ENCODE results near the gene PREB.
A peak's percentile ranks its signal among the peaks of the same experiment; 100 is the strongest.
"Not testable (repeated sequence)": the region's sequence is repeated elsewhere in the genome, so short reads cannot be mapped to it uniquely, and the experiment has no call there.

The PREB gene, protein sequence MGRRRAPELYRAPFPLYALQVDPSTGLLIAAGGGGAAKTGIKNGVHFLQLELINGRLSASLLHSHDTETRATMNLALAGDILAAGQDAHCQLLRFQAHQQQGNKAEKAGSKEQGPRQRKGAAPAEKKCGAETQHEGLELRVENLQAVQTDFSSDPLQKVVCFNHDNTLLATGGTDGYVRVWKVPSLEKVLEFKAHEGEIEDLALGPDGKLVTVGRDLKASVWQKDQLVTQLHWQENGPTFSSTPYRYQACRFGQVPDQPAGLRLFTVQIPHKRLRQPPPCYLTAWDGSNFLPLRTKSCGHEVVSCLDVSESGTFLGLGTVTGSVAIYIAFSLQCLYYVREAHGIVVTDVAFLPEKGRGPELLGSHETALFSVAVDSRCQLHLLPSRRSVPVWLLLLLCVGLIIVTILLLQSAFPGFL

DNA sequence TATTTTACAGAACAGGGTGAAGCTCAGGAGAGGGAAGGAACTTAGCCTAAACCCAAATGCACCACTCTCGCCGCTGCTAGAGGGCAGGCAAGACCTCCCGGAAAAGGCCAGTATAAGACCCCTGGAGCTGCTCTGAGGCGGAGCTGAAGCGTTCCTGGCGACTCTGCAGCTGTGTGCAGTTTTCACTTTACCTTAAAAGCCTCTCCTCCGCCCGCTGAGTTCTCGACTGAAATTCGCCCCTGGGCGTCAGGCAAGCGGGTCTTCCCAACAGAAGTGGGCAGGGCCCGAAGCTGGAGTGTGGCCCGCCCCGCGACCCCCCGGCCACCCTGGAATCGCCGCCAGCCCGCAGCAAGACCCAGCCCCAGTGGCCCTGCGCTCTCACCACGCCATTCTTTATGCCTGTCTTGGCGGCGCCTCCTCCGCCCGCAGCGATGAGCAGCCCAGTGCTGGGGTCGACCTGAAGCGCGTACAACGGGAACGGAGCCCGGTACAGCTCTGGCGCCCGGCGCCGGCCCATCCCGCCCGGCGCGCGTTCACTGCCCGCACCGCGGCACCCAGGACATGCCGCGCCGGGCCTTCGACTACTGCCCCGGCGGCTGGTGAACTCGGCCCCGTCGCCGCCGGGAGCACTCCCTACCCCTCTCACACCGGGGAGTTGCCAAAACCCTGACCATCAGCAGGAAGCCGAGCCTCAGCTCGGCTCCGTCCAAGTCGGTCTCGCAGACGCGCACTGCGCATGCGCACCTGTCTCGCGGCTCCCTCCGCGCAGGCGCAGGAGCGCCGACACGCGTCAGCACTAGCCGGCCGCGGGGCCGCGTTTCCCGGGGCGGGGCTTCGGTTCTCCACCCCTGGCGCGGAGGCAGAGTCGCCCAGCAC is at the start of gene PREB:
TSS of gene PREB (minus strand) at position 732 of the 876 bp plus-strand sequence. CDS start at position 517, 215 bp downstream.
- DNase-seq (ENCODE audit: low read depth in 2 of 2) = peak; percentile 97 to 99

DNA sequence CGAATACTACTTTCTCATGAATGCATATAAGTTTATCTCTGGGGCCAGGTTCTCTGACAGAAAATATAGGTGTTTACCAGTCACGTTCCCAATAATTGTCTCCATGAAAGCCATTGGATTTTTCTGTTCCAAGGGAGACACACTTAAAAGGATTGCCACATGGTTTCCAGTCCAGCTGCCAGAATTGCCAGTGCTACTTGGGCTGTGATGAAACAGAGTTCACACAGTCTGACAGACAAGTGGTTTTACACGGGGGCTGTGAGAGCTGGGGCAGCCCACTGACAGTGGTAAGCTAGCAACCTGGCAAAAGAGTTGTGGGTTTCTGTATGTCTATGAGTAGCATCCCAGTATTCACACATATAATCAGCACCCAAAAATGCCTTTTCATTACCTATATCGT is 49.7 kb upstream of the PREB start:
- no peak for DNase-seq (ENCODE audit: low read depth in 2 of 2)

DNA sequence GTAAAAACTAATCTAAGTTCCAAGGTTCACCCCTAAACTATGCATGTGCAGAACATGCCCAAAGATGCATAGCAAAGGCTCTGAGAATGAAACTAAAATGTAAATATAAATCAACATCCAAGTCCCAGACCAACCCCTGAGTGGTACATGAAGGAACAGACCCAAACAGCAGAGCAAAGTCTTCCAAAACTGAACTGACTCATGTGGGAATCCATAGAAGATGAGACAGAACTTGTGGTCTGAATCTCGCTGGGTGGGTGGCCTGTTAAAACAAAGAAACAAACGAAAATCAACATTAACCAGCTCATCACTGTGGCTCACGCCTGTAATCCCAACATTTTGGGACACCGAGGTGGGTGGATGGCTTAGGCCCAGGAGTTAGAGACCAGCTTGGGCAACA is 47.9 kb upstream of the PREB start:
- no peak for DNase-seq (ENCODE audit: low read depth in 2 of 2)

DNA sequence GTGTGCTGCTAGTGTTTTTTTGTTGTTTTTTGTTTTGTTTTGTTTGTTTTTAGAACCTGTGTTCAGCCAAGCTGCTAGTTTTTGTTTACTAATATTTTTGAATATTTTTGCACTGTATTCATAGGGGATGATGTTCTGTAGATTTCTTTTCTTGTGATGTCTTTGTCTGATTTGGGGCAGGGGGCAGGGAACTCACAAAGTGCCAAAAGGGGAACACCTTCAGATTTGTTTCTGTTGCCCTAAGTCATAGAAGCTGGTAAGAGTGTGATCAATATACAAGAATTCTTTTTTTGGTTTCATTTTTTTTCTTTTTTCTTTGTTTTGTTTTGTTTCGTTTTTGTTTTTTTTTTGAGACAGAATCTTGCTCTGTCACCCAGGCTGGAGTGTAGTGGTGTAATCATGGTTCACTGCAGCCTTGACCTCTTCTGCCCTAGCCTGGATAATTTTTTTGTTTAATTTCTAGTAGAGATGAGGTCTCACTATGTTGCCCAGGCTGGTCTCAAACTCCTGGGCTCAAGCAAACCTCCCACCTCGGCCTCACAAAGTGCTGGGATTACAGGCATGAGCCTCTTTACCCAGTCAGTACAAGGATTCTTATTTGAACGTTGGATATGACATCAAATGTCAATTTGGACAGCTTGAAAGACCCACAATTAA is 45.0 kb upstream of the PREB start:
- no peak for DNase-seq (ENCODE audit: low read depth in 2 of 2)

DNA sequence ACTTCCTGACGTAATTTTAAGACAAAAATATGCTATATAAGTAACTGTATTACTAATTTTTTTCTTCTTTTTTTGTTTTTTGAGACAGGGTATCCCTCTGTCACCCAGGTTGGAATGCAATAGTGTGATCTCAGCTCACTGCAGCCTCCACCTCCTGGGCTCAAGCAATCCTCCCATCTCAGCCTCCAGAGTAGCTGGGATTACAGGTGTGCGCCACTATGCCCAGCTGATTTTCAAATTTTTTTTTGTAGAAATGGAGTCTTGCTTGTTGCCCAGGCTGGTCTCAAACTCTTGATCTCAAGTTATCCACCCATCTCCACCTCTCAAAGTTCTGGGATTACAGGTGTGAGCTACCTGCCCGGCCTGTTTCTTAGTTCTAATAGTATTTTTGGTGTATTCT is 44.0 kb upstream of the PREB start:
- DNase-seq (ENCODE audit: low read depth in 2 of 2) = no peak

DNA sequence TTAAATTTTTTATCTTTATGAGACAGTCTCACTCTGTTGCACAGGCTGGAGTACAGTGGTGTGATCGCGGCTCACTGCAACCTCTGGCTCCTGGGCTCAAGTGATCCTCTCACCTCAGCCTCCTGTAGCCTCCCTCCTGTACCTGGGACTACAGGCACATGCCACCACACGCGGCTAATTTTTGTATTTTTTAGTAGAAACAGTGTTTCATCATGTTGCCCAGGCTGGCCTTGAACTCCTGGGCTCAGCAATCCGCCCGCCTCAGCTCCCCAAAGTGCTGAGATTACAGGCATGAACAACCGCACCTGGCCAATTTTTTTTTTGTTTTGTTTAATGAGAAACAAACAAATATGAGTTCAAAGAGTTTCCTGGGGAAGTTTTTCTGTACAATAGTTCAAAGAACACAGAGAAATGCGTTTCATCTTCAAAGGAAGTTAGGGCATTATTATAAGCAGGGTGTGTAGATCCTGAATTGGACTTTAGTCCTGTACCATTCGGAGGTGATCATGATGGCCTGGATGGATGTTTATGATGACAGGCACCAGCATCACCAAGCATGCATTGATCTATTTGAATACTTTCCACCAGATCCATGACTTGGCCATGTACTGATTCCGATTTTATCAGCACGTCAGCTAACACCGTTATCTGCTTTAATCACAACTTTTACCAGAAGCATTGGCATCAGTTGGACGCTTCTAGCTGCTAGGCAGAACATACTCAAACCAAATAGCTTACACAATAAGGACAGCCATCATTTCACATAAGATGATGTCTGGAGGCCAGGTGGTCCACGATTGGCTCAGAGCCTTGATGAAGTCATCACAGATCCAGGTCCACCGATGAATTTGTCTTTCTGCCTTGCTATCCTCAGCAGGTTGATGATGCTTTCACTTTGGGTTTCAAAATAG is 43.3 kb upstream of the PREB start:
- no peak for DNase-seq (ENCODE audit: low read depth in 2 of 2)

DNA sequence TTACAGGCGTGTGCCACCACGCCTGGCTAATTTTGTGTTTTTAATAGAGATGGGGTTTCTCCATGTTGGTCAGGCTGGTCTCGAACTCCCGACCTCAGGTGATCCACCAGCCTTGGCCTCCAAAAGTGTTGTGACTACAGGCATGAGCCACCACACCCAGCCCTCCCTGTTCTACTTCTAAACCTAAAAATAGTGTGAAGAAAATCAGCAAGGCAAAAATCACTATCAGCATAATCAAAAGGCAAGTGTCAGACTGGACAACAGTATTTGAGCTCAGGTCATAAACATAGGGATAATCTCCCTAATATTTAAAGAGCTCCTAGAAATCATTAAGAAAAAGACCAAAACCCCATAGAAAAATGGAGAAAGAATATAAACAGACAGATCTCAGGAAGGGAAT is 41.3 kb upstream of the PREB start:
- not testable (repeated sequence) for DNase-seq (ENCODE audit: low read depth in 2 of 2)

DNA sequence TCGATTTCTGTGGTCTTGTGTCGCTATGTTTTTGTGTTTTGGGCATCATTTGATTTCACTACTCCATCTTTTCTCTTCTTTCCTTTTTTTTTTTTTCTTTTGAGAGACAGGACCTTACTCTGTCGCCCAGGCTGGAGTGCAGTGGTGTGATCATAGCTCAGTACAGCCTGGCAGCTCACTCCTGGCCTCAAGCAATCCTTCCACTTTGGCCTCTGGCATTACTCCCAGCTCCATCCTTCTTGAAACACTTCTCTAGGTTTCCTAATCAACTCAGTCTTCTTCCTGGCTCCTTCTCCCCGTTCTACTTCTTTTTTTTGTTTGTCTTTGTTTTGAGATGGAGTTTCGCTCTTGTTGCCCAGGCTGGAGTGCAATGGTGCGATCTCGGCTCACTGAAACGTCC is 40.9 kb upstream of the PREB start:
- DNase-seq (ENCODE audit: low read depth in 2 of 2) = no peak

DNA sequence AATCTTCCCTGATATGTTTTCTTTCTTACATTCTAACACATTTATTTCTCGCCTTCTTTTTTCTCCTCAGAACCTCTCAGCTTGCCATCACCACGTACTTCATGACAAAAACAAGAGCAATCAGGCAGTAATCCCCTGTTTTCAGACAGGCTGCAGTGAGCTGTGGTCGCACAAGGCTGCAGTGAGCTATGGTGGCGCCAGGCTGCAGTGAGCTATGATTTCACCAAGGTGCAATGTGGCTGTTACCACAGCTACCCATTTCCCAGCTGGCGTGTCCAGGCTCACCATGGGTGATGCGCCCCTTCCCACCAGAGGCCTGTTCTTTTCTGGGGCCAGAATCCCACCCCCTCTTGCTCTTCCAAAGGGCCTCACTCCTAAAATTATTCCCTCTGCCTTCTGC is 40.2 kb upstream of the PREB start:
- DNase-seq (ENCODE audit: low read depth in 2 of 2) = no peak

DNA sequence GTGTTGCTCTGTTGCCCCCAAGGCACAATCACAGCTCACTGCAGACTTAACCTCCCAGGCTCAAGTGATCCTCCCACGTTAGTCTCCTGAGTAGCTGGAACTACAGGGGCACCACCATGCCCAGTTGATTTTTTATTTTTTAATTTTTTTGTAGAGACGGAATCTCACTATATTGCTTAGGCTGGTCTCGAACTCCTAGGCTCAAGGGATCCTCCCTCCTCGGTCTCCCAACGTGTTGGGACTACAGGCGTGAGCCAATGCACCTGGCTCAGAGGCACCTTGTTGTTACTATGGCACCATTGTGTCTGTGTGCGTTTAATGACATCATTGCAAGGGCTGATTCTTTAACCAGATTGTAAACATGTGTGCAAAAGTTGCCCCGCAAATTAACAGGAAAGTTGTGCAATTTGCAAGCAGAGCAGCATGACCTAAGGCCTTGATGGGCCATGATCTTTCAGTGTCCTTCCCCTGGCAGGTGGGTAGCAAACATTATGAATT is 37.0 kb upstream of the PREB start:
- DNase-seq (ENCODE audit: low read depth in 2 of 2) = no peak

DNA sequence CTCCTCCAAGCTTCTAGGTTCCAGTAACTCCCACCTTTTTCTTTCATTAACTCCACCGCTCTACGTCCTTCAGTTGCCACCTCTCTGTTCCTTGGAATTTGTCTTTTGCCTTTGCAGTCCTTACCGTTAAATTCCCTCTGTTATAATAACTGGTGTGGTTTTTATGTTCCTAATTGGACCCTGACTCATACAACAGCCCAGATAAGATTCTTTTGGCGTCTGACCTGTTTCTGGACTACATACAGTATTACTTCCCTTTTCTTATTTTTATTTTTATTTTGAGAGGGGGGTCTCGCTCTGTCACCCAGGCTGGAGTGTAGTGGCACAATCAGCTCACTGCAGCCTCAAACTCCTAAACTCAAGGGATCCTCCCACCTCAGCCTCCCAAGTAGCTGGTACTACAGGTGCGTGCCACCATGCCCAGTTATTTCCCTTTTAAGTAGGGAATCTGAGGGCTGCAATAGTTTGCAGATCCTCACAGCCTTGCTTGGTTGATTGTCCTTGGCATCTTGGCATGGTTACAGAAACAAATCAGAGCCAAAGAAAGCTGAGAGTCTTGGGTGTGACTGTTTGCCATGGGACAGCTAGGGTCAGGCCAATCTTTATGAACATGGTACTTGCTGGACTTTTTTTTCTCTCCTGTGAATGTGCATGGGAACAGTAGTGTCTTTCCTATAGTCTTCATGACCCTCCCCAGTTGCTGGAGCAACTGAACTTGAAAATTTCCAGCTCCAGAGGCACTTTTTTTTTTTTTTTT is 36.3 kb upstream of the PREB start:
- DNase-seq (ENCODE audit: low read depth in 2 of 2) = no peak

DNA sequence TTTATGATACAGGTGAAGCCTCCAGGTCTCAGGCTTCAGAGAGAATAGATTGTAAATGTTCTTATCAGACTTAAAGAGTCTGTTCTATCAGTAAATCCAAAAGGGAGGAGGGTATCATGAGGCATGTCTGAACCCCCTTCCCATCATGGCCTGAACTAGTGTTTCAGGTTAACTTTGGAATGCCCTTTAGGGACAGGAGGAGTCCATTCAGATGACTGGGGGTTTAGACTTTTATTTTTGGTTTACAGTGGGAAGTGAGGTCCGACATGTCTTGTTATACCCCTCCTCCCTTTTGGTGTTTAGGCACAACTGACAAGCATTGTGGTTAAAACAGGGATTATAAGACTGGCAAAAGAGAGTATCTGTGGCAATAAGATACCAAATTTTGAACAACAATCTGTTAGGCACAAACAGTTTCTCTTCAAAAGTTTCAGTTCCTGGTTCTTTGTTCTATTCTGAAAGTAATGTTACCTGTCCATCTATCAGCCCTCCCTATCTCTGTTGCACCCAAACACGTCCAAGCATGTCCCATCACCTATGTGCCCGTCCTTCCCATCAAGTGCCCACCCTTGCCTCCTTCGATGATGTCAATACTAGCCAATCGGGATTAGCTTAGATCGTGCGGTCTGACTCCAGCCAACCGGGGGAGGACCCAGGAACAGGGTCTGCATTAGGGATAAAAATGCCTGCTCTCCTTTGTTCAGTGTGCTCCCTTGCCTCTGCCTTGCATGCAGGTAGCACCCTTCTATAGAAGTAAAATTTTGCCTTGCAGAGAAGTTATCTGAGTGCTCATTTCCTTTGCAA is 30.7 kb upstream of the PREB start:
- DNase-seq (ENCODE audit: low read depth in 2 of 2) = no peak

DNA sequence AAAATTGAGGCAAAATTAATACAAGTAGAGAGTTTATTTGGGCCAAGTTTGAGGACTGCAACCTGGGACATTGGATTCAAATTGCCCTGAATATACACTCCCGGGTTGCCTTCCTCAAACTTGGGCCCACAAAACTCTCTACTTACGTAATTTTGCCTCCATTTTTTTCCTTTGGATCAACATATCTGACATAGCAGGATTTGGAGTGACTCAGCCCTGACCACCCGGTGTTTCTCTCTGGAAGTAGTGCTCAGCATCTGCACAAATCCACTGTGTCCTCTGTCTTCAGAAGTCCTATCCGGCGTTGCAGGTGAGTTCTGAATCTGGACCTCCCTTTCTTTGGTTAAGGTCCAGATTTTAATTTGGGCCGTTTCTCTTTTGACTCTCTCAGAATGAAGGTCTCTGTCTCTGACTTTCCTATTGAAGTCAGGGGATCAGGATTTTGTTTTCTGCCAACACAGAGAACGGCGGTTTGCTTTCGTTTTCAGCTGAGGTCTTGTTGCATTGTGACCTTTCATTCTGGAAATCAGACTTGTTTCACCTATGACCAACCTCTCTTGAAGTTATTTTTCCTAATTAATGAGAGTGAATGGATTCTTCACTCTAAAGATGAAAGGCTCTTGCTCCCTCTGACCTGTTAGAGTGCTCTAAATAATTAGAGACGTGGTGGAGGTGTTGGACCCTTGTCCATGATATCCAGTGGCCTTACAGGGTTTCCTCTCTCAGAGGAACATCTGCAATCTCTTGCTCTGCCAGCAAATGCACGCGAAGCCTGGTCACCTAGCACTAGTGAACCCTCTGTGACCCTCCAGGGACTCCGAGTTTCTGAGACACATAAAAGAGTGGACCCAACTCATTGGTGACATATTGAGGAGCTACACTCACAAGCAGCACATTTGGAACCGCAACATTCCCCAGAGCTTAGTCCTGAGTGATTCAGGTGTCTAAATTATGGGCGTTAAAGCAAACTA is 28.0 kb upstream of the PREB start:
- DNase-seq (ENCODE audit: low read depth in 2 of 2) = no peak

DNA sequence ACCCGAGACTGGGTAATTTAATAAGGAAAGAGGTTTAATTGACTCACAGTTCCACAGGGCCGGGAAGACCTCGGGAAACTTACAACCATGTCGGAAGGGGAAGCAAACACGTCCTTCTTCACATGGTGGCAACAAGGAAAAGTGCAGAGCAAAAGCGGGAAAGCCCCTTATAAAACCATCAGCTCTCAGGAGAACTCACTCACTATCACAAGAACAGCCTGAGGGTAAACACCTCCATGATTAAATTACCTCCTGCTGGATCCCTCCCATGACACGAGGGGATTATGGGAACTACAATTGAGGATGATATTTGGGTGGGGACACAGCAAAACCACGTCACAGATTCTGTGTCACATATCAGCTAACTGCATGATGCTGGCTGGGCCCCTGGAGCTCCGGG is 25.8 kb upstream of the PREB start:
- no peak for DNase-seq (ENCODE audit: low read depth in 2 of 2)

DNA sequence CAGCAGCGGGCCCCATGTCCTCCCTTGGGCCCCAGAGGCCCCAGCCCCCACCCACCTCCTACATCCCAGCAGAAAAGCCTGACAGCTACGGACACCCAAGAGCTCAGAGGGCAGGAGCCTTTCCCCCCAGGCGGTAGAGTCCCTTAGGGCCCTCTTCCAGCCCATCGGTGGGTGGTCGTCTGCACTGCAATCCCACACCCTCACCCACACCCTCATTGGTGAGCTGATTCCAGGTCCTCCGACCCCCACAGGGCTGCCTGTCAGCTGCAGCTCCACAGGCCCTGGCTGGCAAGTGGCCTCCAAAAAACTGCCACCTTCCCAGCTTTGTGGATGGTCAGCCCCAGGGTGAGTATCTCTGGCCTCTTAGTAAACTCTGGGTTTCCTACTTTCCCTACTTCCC is 24.8 kb upstream of the PREB start:
- DNase-seq (ENCODE audit: low read depth in 2 of 2) = no peak

DNA sequence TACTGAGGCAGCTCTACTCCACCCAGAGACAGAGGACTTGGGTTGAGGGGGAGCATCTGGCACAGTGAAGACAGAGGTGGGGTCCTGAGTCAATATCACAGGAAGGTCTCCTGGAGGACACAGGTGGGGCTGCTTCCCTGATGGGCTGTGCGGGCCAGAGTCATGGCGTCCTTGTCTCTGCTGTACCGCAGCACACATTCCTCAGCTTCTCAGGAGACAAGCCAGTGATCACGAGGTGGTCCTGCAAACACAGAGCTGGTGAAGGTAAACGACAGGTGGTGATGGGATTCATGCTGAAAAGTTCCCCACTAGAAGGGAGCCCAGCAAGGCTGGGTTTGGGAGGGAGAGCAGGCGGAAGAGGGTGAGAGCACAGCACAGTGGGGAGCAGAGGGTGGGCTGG is 24.0 kb upstream of the PREB start:
- no peak for DNase-seq (ENCODE audit: low read depth in 2 of 2)

DNA sequence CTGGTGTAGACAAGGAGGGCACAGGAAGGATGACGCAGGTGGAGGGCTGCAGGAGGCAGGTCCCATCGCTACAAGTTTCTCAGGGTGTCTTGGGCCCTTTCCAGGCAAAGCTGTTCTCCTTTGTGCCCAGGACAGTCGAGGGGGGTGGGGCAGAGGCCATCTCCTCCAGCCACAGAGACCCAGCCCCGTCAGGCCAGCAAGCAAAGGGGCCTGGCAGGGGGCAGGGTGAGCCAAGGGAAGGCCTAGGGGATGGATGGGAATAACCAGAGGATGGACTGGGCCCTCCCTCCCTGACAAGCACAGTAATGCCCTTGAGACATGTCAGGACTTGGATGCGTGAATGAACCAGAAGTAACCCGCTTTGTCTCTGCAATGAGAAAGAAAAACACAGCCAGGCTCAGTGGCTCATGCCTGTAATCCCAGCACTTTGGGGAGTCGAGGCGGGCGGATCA is 20.7 kb upstream of the PREB start:
- no peak for DNase-seq (ENCODE audit: low read depth in 2 of 2)

DNA sequence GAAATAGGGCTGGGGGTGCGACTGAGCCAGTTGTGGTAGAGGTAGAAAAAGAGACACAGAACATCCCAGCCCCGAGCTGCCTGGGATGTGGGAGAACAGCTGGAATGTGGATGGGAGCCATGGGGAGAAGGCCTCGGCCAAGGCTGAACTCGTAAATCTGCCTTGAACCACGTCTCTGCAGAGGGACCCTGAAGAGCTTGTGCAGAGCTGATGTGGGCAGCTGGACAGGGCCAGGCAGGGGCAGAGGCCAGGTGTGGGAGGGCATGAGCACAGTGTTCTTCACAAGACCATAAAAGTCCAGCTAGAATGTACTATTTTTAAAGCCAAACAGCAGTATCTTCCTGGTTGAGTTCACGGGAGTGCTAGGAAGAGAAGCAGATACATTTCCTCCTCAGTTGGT is 20.1 kb upstream of the PREB start:
- no peak for DNase-seq (ENCODE audit: low read depth in 2 of 2)

Measured in stimulated activated CD4-positive, alpha-beta T cell treated with anti-CD3 and anti-CD28 coated beads, Interleukin-1b, Interleukin-23, amount 100 ng/mL, for 4 hours (primary cell).